Endothelial cell of umbilical vein (primary cell): ENCODE results near the gene MCEMP1. TPM values are rescaled to one million over a fixed set of nuclear protein-coding genes. Genes with fewer than 3 reads are reported as not detected.

ENCODE experiments used
- BruUV-seq: library from RNA; stranded (reverse); fragments of 400-500 nt; replicated peaks from 2 replicates; lab custom pipeline; 2021; lab: Mats Ljungman, UMichigan
- CTCF ChIA-PET: fragments of 300-600, 350-600 bp; sonication (Branson Sonifier 250); formaldehyde crosslinking; loops from one replicate; lab custom pipeline; 2021; ENCODE audit warnings: antibody characterized with exemption, inconsistent platforms; lab: Charles Lee
- POLR2A ChIA-PET: fragments of 300-600, 350-600 bp; sonication (Branson Sonifier 250); formaldehyde crosslinking; loops from one replicate; lab custom pipeline; 2021; ENCODE audit warnings: antibody characterized with exemption, inconsistent platforms; lab: Charles Lee
- DNase-seq: peaks from one replicate; pipeline ENCODE4 v3.0.0-alpha.2; 2011; ENCODE audit warnings: low read depth, low spot score
- FAIRE-seq: peaks from 2 replicates; lab custom pipeline; 2011; peaks lifted over from hg19 to GRCh38; lab: Jason Lieb, UNC
- H2AFZ ChIP-seq: 2 replicates; pipeline ENCODE4 v1.6.0; 2012; ENCODE audit warnings: low read depth, low read length, control low read depth, inconsistent platforms
- H3K27ac ChIP-seq: 2 replicates; pipeline ENCODE4 v1.5.1; 2011; ENCODE audit warnings: low read depth, mild to moderate bottlenecking, control low read depth, low read length, moderate library complexity; ENCODE audit not compliant: insufficient read depth
- H3K27me3 ChIP-seq, 2 experiments: 2 replicates each; pipeline versions ENCODE4 v1.6.0 to v1.6.1; 2011; ENCODE audit warnings: low read length in 2 of 2, mixed read lengths in 1 of 2; ENCODE audit not compliant: control insufficient read depth in 2 of 2, insufficient read depth in 2 of 2
- H3K36me3 ChIP-seq, 2 experiments: 2 replicates in 1 of 2; 3 replicates in 1 of 2; pipeline ENCODE4 v1.5.1; 2011; ENCODE audit warnings: low read length in 2 of 2, mild to moderate bottlenecking in 1 of 2, moderate library complexity in 1 of 2; ENCODE audit not compliant: control insufficient read depth in 2 of 2, insufficient read depth in 2 of 2; ENCODE audit errors: extremely low read depth in 1 of 2
- H3K4me1 ChIP-seq: 3 replicates; pipeline ENCODE4 v1.5.1; 2011; ENCODE audit warnings: mild to moderate bottlenecking, low read length; ENCODE audit not compliant: control insufficient read depth, insufficient read depth; ENCODE audit errors: extremely low read depth
- H3K4me2 ChIP-seq: 2 replicates; pipeline ENCODE4 v1.6.1; 2011; ENCODE audit warnings: low read length, control low read depth, mixed read lengths; ENCODE audit not compliant: insufficient read depth
- H3K4me3 ChIP-seq, 3 experiments: fragments of 200-600 bp in 1 of 3; sonication (generic), shearing (Covaris generic) in 1 of 3; replicated peaks in 1 of 3; 2 replicates each; pipeline ENCODE4 v1.5.1; 2011 to 2016; ENCODE audit warnings: control low read depth in 3 of 3, low read length in 3 of 3, mild to moderate bottlenecking in 2 of 3, inconsistent platforms in 1 of 3, low read depth in 1 of 3, moderate library complexity in 1 of 3; ENCODE audit not compliant: insufficient read depth in 1 of 3
- H3K79me2 ChIP-seq: 2 replicates; pipeline ENCODE4 v1.6.0; 2012; ENCODE audit warnings: low read length, inconsistent platforms; ENCODE audit not compliant: control insufficient read depth, insufficient read depth
- H3K9ac ChIP-seq: replicated peaks from 2 replicates; pipeline ENCODE3; 2011; ENCODE audit warnings: low read length, control low read depth; ENCODE audit not compliant: insufficient read depth; ENCODE audit errors: extremely low read depth
- H3K9me1 ChIP-seq: replicated peaks from 3 replicates; pipeline ENCODE4 v1.6.0; 2011; ENCODE audit warnings: mild to moderate bottlenecking, low read length; ENCODE audit not compliant: control insufficient read depth, insufficient read depth; ENCODE audit errors: extremely low read depth
- H3K9me3 ChIP-seq: replicated peaks from 2 replicates; pipeline ENCODE4 v1.5.1; 2012; ENCODE audit warnings: low read length, inconsistent platforms; ENCODE audit not compliant: control insufficient read depth, insufficient read depth
- H4K20me1 ChIP-seq: replicated peaks from 2 replicates; pipeline ENCODE3; 2011; ENCODE audit warnings: mild to moderate bottlenecking, low read length; ENCODE audit not compliant: control insufficient read depth, insufficient read depth; ENCODE audit errors: extremely low read depth
- EZH2 ChIP-seq: IDR thresholded peaks from 2 replicates; pipeline ENCODE4 v1.6.1; 2012; ENCODE audit warnings: borderline replicate concordance, low read depth, mild to moderate bottlenecking, moderate library complexity, low read length, inconsistent platforms; ENCODE audit not compliant: severe bottlenecking
- FOS ChIP-seq: IDR thresholded peaks from 2 replicates; pipeline ENCODE4 v1.6.1; 2011; ENCODE audit warnings: mild to moderate bottlenecking, low read length, moderate library complexity, borderline replicate concordance; ENCODE audit not compliant: insufficient read depth
- GATA2 ChIP-seq: IDR thresholded peaks from 2 replicates; pipeline ENCODE4 v1.7.0; 2011; ENCODE audit warnings: low read depth, mild to moderate bottlenecking, moderate library complexity, mixed read lengths, low read length; ENCODE audit not compliant: insufficient read length, insufficient read depth
- JUN ChIP-seq: IDR thresholded peaks from 2 replicates; pipeline ENCODE4 v1.6.1; 2011; ENCODE audit warnings: borderline replicate concordance, low read depth; ENCODE audit not compliant: insufficient read length, insufficient read depth
- MYC ChIP-seq: IDR thresholded peaks from one replicate; pipeline ENCODE4 v1.6.1; 2011; ENCODE audit warnings: mild to moderate bottlenecking, low read depth, low read length
- POLR2A ChIP-seq: IDR thresholded peaks from 2 replicates; pipeline ENCODE4 v1.6.1; 2012; ENCODE audit warnings: low read depth, mild to moderate bottlenecking, control low read depth, low read length
- POLR2AphosphoS5 ChIP-seq: IDR thresholded peaks from 2 replicates; pipeline ENCODE4 v1.6.1; 2012; ENCODE audit warnings: low read depth, mild to moderate bottlenecking, control low read depth, low read length, moderate library complexity; ENCODE audit not compliant: insufficient read depth
- dilution Hi-C: fragments of 300-500 bp; cut with MboI; formaldehyde crosslinking; loops from one replicate; pipeline ENCODE4 v1.15.0; 2019; ENCODE audit warnings: low sequenced_read_pairs; ENCODE audit not compliant: extremely low pct_ligation_motif_present
- intact Hi-C: fragments of 100-400 bp; cut with micrococcal nuclease; formaldehyde crosslinking; loops from one replicate; pipeline ENCODE4 v1.10.0; 2022
- polyA plus RNA-seq, 4 experiments: library from polyadenylated mRNA; depleted of rRNA in 3 of 4; stranded (reverse) in 3 of 4; unstranded in 1 of 4; fragments of >200 nt; gene quantifications; 2 replicates each; pipeline versions ENCODE4 v1.2.1 to v1.2.3, GENCODE V29; 2011 to 2012; ENCODE audit warnings: missing spikeins in 1 of 4
- total RNA-seq: library from RNA; stranded (reverse); gene quantifications from 2 replicates; pipeline ENCODE4 v1.2.3, GENCODE V29; 2021
- TF ChIP-seq, protein P1 (sequence below): IDR thresholded peaks from 2 replicates; pipeline ENCODE4 v1.6.1; 2011; ENCODE audit not compliant: insufficient read depth, insufficient read length
- TF ChIP-seq, protein P2 (sequence below), 2 donors: IDR thresholded peaks; 1 replicate in 1 of 2; 2 replicates in 1 of 2; pipeline ENCODE4 v1.5.1; 2011; ENCODE audit warnings: low read length in 2 of 2, mild to moderate bottlenecking in 2 of 2, moderate library complexity in 2 of 2, control low read depth in 1 of 2, inconsistent platforms in 1 of 2, low read depth in 1 of 2; ENCODE audit not compliant: insufficient read depth in 1 of 2; ENCODE audit errors: extremely low read depth in 1 of 2

The MCEMP1 gene
- total and polyA plus RNA-seq, 2 donors (not counting 3 experiments of a cell fraction or from before 2014, with no cell fraction given), result not detected

DNA sequence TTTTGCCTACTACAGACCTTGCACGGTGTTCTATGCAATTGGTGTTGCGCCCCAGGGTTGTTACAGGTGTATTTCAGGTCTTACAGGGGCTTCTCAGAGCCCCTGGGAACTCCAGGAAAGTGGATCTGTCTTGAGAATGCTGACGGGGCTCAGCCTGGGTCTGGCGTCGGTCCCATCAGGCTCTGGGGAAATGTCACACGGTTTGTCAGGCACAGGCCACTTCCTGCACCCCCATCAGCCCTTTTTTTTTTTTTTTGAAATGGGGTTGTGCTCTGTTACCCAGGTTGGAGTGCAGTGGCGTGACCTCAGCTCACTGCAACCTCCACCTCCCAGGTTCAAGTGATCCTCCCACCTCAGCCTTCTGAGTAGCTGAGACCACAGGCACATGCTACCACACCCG is 41.8 kb downstream of the MCEMP1 start:
- intact Hi-C loops (no loop called here), dilution Hi-C loops (no loop called here)
- no peak overlapping the region for H3K9ac ChIP-seq
- ChIA-PET CTCF (interaction anchor here (1.4 to 1.9 kb wide), 2 partner anchors 9 to 38 kb away, joined by 5 to 6 read pairs; partner anchors contain the start of gene TRAPPC5), POLR2A (no interaction called here)
- H3K27me3 ChIP-seq, result peaks cover 0 to 2% of the 10 kb centered on the region in 2 experiments
- no peak for DNase-seq
- no peak overlapping the region for H3K27ac ChIP-seq
- H3K9me1 ChIP-seq, result no peaks in the 10 kb centered on the region
- no peaks in the 10 kb centered on the region for H3K4me1 ChIP-seq
- BruUV-seq, result no TSS peak
- no peak for FAIRE-seq
- H4K20me1 ChIP-seq, result no peaks in the 10 kb centered on the region
- no peak overlapping the region for H3K4me2 ChIP-seq
- no peak overlapping the region for H3K4me3 ChIP-seq
- no peaks in the 10 kb centered on the region for H3K9me3 ChIP-seq
- H3K79me2 ChIP-seq, result no peaks in the 10 kb centered on the region
- no peaks in the 10 kb centered on the region for H3K36me3 ChIP-seq
- TF ChIP-seq, protein P1, sequence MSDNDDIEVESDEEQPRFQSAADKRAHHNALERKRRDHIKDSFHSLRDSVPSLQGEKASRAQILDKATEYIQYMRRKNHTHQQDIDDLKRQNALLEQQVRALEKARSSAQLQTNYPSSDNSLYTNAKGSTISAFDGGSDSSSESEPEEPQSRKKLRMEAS, result no peak
- TF ChIP-seq MYC (no peak), POLR2A (no peak), FOS (no peak), POLR2AphosphoS5 (no peak), EZH2 (no peak), GATA2 (no peak), JUN (no peak)
- TF ChIP-seq, protein P2, sequence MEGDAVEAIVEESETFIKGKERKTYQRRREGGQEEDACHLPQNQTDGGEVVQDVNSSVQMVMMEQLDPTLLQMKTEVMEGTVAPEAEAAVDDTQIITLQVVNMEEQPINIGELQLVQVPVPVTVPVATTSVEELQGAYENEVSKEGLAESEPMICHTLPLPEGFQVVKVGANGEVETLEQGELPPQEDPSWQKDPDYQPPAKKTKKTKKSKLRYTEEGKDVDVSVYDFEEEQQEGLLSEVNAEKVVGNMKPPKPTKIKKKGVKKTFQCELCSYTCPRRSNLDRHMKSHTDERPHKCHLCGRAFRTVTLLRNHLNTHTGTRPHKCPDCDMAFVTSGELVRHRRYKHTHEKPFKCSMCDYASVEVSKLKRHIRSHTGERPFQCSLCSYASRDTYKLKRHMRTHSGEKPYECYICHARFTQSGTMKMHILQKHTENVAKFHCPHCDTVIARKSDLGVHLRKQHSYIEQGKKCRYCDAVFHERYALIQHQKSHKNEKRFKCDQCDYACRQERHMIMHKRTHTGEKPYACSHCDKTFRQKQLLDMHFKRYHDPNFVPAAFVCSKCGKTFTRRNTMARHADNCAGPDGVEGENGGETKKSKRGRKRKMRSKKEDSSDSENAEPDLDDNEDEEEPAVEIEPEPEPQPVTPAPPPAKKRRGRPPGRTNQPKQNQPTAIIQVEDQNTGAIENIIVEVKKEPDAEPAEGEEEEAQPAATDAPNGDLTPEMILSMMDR (IDR thresholded peaks at IDR 0.05; ENCODE audit: extremely low read depth in 1 of 2, insufficient read depth in 1 of 2, low read depth in 1 of 2, low read length in 2 of 2), result no peak
- H2AFZ ChIP-seq, result no peak overlapping the region
